Stimulated activated CD8-positive, alpha-beta memory T cell treated with anti-CD3 and anti-CD28 coated beads, Interleukin-12 subunit alpha, Interleukin-12 subunit beta, amount 100 ng/mL, for 1 hour (primary cell): ENCODE results near the gene ATP13A2.

Experiments used
- DNase-seq: peaks from one replicate; pipeline ENCODE4 v3.0.0-alpha.2; 2020; ENCODE audit warnings: low read depth

The ATP13A2 gene, protein sequence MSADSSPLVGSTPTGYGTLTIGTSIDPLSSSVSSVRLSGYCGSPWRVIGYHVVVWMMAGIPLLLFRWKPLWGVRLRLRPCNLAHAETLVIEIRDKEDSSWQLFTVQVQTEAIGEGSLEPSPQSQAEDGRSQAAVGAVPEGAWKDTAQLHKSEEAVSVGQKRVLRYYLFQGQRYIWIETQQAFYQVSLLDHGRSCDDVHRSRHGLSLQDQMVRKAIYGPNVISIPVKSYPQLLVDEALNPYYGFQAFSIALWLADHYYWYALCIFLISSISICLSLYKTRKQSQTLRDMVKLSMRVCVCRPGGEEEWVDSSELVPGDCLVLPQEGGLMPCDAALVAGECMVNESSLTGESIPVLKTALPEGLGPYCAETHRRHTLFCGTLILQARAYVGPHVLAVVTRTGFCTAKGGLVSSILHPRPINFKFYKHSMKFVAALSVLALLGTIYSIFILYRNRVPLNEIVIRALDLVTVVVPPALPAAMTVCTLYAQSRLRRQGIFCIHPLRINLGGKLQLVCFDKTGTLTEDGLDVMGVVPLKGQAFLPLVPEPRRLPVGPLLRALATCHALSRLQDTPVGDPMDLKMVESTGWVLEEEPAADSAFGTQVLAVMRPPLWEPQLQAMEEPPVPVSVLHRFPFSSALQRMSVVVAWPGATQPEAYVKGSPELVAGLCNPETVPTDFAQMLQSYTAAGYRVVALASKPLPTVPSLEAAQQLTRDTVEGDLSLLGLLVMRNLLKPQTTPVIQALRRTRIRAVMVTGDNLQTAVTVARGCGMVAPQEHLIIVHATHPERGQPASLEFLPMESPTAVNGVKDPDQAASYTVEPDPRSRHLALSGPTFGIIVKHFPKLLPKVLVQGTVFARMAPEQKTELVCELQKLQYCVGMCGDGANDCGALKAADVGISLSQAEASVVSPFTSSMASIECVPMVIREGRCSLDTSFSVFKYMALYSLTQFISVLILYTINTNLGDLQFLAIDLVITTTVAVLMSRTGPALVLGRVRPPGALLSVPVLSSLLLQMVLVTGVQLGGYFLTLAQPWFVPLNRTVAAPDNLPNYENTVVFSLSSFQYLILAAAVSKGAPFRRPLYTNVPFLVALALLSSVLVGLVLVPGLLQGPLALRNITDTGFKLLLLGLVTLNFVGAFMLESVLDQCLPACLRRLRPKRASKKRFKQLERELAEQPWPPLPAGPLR

DNA sequence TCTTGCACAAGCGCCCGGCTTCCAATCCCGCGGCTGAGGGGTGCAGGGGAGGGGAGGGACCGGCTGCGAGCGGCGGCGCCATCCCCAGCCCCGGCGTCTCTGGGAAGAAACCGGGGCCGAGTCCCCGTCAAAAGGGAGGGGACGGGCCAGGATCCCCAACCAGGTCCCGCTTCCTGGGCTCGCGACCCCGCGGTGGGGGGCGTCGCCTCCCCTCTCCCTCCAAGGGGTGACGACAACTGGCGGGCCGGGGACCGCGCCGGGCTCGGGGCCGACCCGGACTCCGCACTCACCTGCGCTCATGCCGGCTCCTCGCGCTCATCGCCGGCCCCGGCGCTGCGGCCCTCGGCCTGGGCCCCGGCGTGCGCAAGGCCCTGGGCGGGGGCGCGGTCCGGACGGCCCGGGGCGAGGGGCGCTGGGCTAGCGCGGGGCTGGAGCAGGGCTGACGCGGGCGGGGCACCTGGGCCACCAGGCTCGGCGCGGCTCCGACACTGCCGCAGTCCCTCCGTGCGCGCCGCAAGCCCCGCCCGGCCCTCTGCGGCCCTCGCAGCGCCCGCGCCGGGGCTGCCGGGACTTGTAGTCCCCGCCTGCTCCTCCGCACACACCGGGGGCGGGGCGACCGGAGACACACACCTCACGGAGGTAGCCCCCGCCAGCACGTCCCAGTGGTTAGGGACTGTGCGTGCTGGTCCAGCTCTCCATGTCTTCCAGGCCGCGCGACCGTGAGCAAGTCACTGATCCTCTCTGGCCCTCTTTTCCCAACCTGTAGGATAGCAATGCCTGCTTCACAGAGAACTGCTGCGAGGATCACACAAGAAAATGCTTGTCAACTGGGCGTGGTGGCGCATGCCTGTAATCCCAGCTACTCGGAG, at the start of gene ATP13A2:
TSS of gene ATP13A2 (minus strand) at position 490 of the 869 bp plus-strand sequence. CDS start at position 300, 190 bp downstream.
- DNase-seq = peak; percentile 59

DNA sequence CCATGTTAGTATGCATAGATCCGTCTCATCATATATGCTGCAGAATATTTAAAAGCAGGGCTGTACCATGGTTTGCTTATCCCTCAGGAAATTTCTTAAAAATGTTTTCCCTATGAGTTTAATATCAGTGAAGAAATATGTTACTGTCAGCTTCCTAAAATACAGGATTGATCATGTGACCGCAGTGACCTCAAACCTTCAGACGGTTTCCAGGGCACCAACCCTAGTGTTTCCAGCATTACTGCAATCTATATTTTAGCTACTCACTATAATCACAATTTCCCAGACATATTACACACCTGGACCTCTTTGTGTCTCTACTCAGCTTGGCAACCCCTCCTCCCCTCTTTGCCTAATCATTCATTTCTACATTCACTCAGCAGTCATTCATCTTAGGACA, 49.8 kb upstream of the ATP13A2 start:
- DNase-seq = no peak

DNA sequence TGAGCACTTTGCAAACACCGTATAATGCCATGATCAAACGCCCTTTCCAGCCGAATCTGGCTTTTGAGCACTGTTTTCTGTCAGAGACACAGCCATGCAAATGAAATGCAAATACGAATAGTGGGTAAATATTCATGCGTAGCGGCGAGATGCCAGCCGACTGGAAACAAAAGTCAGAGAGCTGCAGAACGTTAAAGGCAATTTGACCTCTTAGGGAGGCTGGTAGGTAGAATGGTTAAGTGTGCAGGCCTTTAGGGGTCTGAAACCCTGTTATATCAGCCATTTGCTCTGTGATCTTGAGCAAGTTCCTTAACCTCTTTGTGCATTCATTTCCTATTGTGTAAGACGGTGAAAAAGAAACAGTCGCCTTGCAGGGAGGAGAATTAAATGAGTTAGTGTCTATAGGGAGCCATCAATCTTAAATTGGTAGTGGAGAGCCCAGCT, 48.6 kb upstream of the ATP13A2 start:
- no peak for DNase-seq

DNA sequence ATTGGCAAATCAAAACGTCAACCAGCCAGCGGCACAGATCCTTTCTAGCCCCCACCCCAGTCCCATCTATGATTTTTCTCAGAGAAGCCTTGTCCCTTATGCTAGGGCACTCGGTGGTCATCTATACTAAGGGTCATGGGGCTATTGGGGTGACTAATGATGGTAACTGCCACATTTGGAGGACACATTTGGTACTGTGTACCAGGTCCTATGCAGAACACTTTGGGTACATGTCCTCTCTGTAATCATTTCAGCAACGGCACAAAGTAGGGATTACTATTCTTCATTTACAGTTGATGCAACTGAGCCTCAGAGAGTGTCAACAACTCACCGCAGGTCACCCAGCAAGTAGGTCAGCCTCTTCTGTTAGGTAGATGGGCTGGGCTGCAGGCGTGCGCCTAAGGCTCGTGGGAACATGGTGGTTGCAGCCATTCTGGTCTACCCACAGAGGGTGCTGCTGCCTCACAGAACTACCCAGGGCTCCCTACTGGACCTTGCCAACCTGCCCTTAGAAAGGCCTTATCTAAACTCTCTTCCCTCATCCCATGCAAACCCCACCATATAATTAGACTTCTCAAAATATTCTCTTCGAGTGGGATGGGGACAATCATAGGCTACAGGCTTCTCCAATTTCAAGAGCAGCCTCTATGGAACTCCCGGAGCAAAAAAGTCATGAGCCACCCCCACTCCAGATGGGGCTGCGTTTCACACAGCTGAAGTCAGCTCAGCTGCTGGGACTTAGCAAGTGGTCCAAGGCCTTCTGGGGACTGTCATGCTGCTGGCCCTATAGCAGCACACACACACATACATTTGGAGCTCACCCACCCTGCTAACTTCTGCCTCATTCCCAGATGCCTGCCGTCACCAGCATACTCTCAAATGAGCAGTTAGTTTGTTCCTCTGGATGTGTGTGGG, 47.9 kb upstream of the ATP13A2 start:
- no peak for DNase-seq

DNA sequence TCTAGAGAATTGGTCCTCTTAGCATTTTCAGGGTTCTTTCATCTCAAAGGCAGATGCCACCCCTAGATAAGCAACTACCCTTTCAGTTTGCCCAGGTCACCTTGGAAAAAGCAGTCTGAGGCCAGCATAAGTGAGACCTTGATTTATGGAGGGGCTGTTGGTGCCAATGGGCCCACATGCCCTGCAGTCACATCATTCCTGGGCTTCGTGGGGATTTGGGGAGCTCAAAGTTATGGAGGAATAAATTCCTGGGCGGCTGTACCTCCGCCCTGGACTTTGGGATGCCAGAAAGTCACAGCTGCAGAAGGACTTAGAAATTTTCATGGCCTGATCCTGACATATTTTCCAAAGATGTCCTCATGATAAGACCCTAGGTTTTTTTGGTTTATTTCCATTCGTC, 44.8 kb upstream of the ATP13A2 start:
- DNase-seq = no peak

DNA sequence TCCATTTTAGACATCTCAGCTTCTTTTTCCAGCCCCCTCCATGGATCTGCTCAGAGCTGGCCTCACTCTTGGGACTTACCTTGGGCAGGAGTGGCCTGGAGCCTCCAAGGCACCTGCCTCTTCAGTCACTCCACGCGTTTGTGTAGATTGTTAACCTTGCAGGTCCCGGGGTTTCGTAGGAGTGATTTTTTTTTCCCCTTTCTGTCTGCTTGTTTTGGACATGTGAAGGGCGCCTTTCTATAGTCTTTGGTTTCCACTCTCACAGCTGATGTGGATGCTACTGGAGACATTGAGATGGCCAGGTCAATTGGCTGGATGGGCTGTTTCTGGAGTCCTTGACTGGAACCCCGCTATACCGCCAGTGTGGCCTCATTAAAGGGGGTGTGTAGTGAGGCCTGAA, 44.1 kb upstream of the ATP13A2 start:
- no peak for DNase-seq

DNA sequence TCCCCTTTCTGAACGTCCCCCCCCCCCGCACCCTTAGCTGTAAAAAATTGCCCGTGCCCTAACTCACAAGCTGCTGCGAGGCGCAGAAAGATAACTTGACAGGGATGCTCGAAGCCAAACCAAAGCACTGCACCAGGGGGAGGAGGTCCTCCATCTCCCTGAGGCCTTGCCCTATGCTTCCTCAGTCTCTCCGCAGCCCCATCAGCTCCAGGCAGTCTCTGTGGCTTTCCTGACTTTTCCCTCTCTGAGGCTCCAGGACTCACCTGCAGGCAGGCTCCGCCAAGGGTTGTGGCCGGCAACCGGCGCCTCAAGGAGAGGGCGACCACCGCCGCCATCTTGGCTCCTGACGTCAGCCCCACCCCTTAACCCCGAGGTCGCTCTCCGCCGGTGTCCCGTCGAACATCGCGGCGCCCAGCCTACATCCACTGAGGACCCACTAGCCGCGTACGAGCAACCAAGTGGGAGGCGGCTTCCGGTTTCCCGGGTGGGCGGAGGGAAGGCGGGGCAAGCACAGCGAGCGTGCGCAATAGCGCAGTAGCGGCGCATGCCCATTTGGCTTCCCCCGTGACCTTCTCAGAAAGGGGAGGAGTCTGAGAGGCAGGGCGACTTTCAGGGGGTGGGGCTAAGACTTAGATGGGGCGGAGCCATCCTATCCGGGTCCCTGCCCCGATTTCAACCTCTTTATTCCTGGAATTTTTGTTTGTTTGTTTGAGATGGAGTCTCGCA, 42.1 kb upstream of the ATP13A2 start, which contains the start of gene SDHB:
TSS of gene SDHB (minus strand) at position 348 of the 726 bp plus-strand sequence. CDS start at position 335, 13 bp downstream.
- peak; percentile 98 for DNase-seq

DNA sequence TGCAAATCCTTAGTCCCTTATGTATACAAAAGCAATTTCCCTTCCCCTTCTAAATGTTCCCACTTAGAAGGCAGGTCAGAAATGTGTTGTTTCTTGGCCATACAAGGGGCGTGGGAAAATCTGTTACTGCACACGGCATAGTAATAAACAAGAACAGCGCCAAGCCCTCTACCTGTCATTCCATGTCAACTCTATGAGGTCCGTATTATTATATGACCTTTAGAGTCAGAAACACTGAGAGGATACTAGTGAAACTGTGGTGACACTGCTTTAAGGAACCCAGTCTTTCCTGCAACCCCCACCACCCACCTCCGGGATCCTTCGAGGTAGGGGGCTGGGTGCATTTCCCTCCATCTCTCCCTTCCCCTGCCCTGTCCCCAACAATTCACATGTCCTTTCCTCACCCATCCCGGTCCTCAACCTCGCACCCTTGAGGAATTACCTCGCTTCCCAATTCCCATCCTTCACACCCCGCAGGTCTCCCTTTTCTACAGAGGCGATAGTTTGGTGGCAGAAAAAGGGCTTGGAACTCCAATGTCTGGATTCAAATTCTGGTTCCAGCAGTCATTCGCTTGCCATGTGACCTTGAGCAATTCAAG, 41.5 kb upstream of the ATP13A2 start:
- no peak for DNase-seq

DNA sequence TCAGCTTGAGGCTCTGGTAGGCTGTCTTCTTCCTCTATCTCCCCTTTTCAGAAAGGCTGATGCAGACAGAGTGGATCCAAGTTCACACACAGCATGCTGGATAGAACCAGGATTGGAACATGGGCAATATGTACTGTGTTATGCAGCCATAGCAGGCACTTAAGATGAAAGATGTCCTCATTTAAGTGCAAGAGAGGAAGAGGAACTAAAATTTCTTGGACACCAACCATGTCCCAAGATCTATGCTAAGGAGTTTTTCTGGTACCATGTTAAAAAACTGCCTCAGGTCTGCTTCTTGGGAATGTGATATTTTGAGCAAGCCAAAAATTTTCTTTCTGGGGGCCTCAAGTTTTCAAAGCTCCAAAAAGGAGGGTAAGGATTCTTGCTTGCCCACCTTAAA, 40.9 kb upstream of the ATP13A2 start:
- no peak for DNase-seq

DNA sequence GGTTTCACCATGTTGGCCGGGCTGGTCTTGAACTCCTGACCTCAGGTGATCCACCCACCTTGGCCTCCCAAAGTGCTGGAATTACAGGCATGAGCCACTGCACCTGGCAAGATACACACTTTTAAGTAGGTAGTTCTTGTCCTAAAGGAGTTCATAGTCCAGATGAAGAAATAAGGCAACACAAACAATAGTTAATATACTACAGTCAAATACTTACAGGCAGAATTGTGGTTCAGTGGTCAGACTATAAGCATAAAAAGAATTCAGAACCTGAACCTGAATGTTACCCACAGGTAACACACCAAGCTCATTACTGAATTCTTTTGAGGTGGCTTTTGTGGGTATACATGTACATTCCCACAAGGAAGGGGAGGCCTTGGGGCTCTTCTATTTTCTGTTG, 40.3 kb upstream of the ATP13A2 start:
- no peak for DNase-seq

DNA sequence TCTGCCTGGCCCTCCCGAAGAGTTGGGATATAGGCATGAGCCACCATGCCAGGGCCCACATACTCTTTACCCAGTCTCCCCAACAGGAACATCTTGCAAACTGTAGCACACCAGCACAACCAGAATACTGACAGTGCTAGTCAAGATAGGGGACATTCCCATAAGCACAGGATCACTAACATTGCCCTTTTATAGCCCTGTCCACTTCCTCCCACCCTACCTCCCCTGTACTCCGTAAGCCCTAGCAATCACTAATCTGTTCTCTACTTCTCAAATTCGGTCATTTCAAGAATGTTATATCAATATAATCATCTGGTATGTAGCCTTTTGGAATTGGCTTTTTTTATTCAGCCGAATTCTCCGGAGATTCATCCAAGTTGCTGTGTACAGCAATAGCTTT, 36.2 kb upstream of the ATP13A2 start:
- DNase-seq = no peak

DNA sequence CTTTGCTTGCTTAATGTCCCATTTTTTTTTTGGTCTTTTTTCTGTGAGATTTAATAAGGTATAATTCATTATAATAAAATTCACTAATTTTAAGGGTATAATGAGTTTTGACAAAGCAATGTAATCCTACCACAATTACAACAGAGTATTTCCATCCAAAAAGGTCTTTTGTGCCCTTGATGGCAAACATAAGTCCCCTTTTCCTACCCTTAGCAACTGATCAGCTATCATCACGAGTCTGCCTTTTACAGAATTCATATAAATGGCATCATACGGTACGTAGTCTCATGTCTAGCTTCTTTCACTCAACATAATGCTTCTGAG, 34.6 kb upstream of the ATP13A2 start:
- no peak for DNase-seq

DNA sequence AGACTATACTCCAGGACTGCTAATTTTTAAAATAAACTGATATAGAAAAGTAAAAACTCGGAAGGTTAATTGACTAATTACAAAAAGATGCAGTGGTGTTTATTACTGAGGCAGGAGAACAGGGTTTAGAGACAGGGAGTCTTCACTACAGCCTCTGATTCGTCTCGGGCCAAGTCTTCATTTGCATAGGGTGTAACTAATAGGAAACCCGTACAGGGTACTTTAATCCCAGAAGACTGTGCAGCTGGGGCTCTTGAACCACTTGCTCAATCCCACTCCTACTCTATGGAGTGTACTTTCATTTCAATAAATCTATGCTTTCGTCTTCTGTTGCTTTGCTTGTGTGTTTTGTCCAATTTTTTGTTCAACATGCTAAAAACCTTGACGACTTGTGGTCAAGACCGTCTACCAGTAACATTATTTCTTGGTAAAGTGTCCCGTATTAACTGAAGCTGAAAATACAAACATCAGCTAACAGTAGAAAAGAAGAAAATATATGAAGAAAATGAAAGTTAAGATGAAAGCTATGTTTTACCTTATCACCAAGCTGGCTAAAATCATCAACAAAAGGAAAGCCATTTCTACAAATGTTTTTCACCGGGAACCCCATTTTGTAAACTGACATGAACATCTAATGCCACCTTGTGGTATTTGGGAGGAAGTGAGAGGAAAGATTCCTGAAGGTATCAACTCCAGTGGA, 34.1 kb upstream of the ATP13A2 start:
- DNase-seq = no peak

DNA sequence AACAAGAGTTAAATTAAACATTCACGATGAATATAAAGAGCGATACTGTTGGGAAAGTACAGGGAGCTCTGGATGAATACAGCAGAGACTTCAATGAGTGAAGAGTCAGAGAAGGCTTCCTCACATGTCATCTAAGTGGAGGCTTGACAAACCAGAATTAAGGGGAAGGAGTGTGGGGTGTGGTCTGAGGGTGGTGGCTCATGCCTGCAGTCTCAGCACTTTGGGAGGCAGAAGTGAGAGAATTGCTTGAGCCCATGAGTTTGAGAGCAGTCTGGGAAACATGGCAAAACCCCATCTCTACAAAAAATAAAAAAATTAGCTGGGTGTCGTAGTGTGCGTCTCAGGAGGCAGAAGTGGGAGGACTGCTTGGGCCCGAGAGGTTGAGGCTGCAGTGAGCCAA, 33.4 kb upstream of the ATP13A2 start:
- DNase-seq = no peak

DNA sequence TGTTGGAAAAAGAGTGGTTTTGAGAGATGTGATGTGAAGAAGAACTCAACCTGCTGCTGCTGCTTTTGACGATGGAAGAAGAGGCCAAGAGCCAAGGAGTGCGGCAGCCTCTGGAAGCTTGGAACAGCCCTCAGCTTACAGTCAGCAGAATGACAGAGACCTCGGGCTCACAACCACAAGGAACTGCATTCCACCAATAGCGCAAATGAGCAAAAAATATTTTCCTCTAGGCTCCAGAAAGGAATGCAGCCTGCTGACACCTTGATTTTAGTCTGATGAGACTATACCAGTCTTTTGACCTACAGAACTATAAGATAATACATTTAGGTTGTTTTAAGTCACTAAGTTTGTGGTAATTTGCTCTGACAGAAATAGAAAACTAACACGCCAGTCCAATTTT, 31.9 kb upstream of the ATP13A2 start:
- no peak for DNase-seq

DNA sequence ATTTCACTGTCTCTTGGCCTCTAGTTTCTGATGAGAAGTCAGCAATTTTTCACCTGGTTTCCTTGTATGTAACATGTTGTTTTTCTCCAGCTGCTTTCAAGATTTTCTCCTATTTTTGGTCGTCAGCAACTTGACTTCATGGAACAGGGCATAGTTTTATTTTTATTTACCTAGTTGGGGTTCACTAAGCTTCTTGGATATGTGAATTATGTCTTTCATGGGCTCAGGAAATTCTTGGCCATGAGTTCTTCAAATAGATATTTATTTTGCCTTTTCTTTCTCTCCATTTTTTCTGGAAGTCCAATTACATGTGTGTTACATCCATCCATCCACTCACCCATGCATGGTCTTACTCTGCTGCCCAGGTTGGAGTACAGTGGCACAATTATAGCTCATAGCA, 28.4 kb upstream of the ATP13A2 start:
- DNase-seq = no peak

DNA sequence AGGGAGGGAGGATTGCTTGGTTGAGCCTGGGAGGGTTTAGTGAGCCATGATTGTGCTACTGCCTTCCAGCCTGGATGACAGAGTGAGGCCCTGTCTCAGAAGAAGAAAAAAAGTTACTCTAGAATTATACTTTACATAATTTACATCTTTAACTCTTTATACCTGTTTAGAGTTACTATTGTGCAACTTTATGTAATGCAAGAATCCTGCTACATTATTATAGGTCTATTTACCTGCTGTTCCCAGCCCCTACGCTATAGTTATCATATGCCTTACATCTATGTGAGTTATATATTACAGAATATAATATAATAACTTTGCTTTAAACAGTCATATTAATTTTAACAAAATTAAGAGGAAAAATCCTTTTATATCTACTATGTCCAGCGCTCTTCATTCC, 27.8 kb upstream of the ATP13A2 start:
- no peak for DNase-seq

DNA sequence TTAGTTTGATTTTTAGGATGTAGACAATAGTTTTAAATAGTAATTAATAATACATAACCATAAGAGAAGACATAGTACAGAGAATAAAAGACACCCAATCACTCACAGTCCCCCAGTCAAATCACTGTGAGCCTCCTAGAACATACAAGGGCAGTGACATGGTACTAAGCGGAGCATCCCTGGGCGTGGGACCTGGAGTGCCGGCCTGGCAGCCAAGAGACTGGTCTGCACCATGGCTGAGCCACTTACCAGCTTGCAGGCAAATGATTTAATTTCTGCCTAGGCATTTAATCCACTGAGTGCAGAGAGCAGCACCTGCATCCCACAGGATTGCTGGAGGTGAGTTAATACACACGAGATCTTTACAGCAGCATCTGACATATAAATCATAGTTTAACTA, 21.8 kb upstream of the ATP13A2 start:
- DNase-seq = no peak

DNA sequence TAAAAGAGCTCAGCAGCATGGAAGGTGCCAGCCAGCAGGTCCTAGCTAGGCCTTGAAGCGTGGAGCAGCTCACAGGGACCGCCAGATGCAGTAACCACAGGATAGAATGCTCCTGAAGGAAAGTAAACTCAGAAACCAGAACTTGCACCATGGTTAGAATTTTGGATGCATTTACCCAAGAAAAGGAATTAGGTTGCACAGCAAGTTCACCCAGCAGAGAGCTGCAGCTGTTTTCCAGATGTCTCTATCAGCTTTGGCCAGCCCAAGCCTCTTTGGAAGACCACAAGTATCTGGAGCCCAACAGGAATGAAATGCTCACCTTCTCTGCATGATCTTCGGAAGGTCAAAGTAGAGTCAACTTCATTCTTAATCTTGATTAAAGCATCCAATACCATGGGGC, 21.0 kb upstream of the ATP13A2 start:
- DNase-seq = no peak
